Endothelial cell of umbilical vein (primary cell): Measurements from ENCODE around the gene NIPBL. TPM values are rescaled to one million over a fixed set of nuclear protein-coding genes. Genes with fewer than 3 reads are reported as not detected.

Experiments
- BruUV-seq: library from RNA; stranded (reverse); fragments of 400-500 nt; replicated peaks from 2 replicates; lab custom pipeline; 2021; lab: Mats Ljungman, UMichigan
- CTCF ChIA-PET: fragments of 300-600, 350-600 bp; sonication (Branson Sonifier 250); formaldehyde crosslinking; loops from one replicate; lab custom pipeline; 2021; ENCODE audit warnings: antibody characterized with exemption, inconsistent platforms; lab: Charles Lee
- POLR2A ChIA-PET: fragments of 300-600, 350-600 bp; sonication (Branson Sonifier 250); formaldehyde crosslinking; loops from one replicate; lab custom pipeline; 2021; ENCODE audit warnings: antibody characterized with exemption, inconsistent platforms; lab: Charles Lee
- DNase-seq: peaks from one replicate; pipeline ENCODE4 v3.0.0-alpha.2; 2011; ENCODE audit warnings: low read depth, low spot score
- FAIRE-seq: peaks from 2 replicates; lab custom pipeline; 2011; peaks lifted over from hg19 to GRCh38; lab: Jason Lieb, UNC
- H2AFZ ChIP-seq: 2 replicates; pipeline ENCODE4 v1.6.0; 2012; ENCODE audit warnings: low read depth, low read length, control low read depth, inconsistent platforms
- H3K27ac ChIP-seq: 2 replicates; pipeline ENCODE4 v1.5.1; 2011; ENCODE audit warnings: low read depth, mild to moderate bottlenecking, control low read depth, low read length, moderate library complexity; ENCODE audit not compliant: insufficient read depth
- H3K27me3 ChIP-seq, 2 experiments: 2 replicates each; pipeline versions ENCODE4 v1.6.0 to v1.6.1; 2011; ENCODE audit warnings: low read length in 2 of 2, mixed read lengths in 1 of 2; ENCODE audit not compliant: control insufficient read depth in 2 of 2, insufficient read depth in 2 of 2
- H3K36me3 ChIP-seq, 2 experiments: 2 replicates in 1 of 2; 3 replicates in 1 of 2; pipeline ENCODE4 v1.5.1; 2011; ENCODE audit warnings: low read length in 2 of 2, mild to moderate bottlenecking in 1 of 2, moderate library complexity in 1 of 2; ENCODE audit not compliant: control insufficient read depth in 2 of 2, insufficient read depth in 2 of 2; ENCODE audit errors: extremely low read depth in 1 of 2
- H3K4me1 ChIP-seq: 3 replicates; pipeline ENCODE4 v1.5.1; 2011; ENCODE audit warnings: mild to moderate bottlenecking, low read length; ENCODE audit not compliant: control insufficient read depth, insufficient read depth; ENCODE audit errors: extremely low read depth
- H3K4me2 ChIP-seq: 2 replicates; pipeline ENCODE4 v1.6.1; 2011; ENCODE audit warnings: low read length, control low read depth, mixed read lengths; ENCODE audit not compliant: insufficient read depth
- H3K4me3 ChIP-seq, 3 experiments: fragments of 200-600 bp in 1 of 3; sonication (generic), shearing (Covaris generic) in 1 of 3; replicated peaks in 1 of 3; 2 replicates each; pipeline ENCODE4 v1.5.1; 2011 to 2016; ENCODE audit warnings: control low read depth in 3 of 3, low read length in 3 of 3, mild to moderate bottlenecking in 2 of 3, inconsistent platforms in 1 of 3, low read depth in 1 of 3, moderate library complexity in 1 of 3; ENCODE audit not compliant: insufficient read depth in 1 of 3
- H3K79me2 ChIP-seq: 2 replicates; pipeline ENCODE4 v1.6.0; 2012; ENCODE audit warnings: low read length, inconsistent platforms; ENCODE audit not compliant: control insufficient read depth, insufficient read depth
- H3K9ac ChIP-seq: replicated peaks from 2 replicates; pipeline ENCODE3; 2011; ENCODE audit warnings: low read length, control low read depth; ENCODE audit not compliant: insufficient read depth; ENCODE audit errors: extremely low read depth
- H3K9me1 ChIP-seq: replicated peaks from 3 replicates; pipeline ENCODE4 v1.6.0; 2011; ENCODE audit warnings: mild to moderate bottlenecking, low read length; ENCODE audit not compliant: control insufficient read depth, insufficient read depth; ENCODE audit errors: extremely low read depth
- H3K9me3 ChIP-seq: replicated peaks from 2 replicates; pipeline ENCODE4 v1.5.1; 2012; ENCODE audit warnings: low read length, inconsistent platforms; ENCODE audit not compliant: control insufficient read depth, insufficient read depth
- H4K20me1 ChIP-seq: replicated peaks from 2 replicates; pipeline ENCODE3; 2011; ENCODE audit warnings: mild to moderate bottlenecking, low read length; ENCODE audit not compliant: control insufficient read depth, insufficient read depth; ENCODE audit errors: extremely low read depth
- CTCF ChIP-seq, 2 donors: IDR thresholded peaks; 1 replicate in 1 of 2; 2 replicates in 1 of 2; pipeline ENCODE4 v1.5.1; 2011; ENCODE audit warnings: low read length in 2 of 2, mild to moderate bottlenecking in 2 of 2, moderate library complexity in 2 of 2, control low read depth in 1 of 2, inconsistent platforms in 1 of 2, low read depth in 1 of 2; ENCODE audit not compliant: insufficient read depth in 1 of 2; ENCODE audit errors: extremely low read depth in 1 of 2
- EZH2 ChIP-seq: IDR thresholded peaks from 2 replicates; pipeline ENCODE4 v1.6.1; 2012; ENCODE audit warnings: borderline replicate concordance, low read depth, mild to moderate bottlenecking, moderate library complexity, low read length, inconsistent platforms; ENCODE audit not compliant: severe bottlenecking
- FOS ChIP-seq: IDR thresholded peaks from 2 replicates; pipeline ENCODE4 v1.6.1; 2011; ENCODE audit warnings: mild to moderate bottlenecking, low read length, moderate library complexity, borderline replicate concordance; ENCODE audit not compliant: insufficient read depth
- GATA2 ChIP-seq: IDR thresholded peaks from 2 replicates; pipeline ENCODE4 v1.7.0; 2011; ENCODE audit warnings: low read depth, mild to moderate bottlenecking, moderate library complexity, mixed read lengths, low read length; ENCODE audit not compliant: insufficient read length, insufficient read depth
- JUN ChIP-seq: IDR thresholded peaks from 2 replicates; pipeline ENCODE4 v1.6.1; 2011; ENCODE audit warnings: borderline replicate concordance, low read depth; ENCODE audit not compliant: insufficient read length, insufficient read depth
- MYC ChIP-seq: IDR thresholded peaks from one replicate; pipeline ENCODE4 v1.6.1; 2011; ENCODE audit warnings: mild to moderate bottlenecking, low read depth, low read length
- POLR2A ChIP-seq: IDR thresholded peaks from 2 replicates; pipeline ENCODE4 v1.6.1; 2012; ENCODE audit warnings: low read depth, mild to moderate bottlenecking, control low read depth, low read length
- POLR2AphosphoS5 ChIP-seq: IDR thresholded peaks from 2 replicates; pipeline ENCODE4 v1.6.1; 2012; ENCODE audit warnings: low read depth, mild to moderate bottlenecking, control low read depth, low read length, moderate library complexity; ENCODE audit not compliant: insufficient read depth
- dilution Hi-C: fragments of 300-500 bp; cut with MboI; formaldehyde crosslinking; loops from one replicate; pipeline ENCODE4 v1.15.0; 2019; ENCODE audit warnings: low sequenced_read_pairs; ENCODE audit not compliant: extremely low pct_ligation_motif_present
- intact Hi-C: fragments of 100-400 bp; cut with micrococcal nuclease; formaldehyde crosslinking; loops from one replicate; pipeline ENCODE4 v1.10.0; 2022
- polyA plus RNA-seq, 4 experiments: library from polyadenylated mRNA; depleted of rRNA in 3 of 4; stranded (reverse) in 3 of 4; unstranded in 1 of 4; fragments of >200 nt; gene quantifications; 2 replicates each; pipeline versions ENCODE4 v1.2.1 to v1.2.3, GENCODE V29; 2011 to 2012; ENCODE audit warnings: missing spikeins in 1 of 4
- total RNA-seq: library from RNA; stranded (reverse); gene quantifications from 2 replicates; pipeline ENCODE4 v1.2.3, GENCODE V29; 2021
- TF ChIP-seq, protein P1 (sequence below): IDR thresholded peaks from 2 replicates; pipeline ENCODE4 v1.6.1; 2011; ENCODE audit not compliant: insufficient read depth, insufficient read length

The NIPBL gene
- total and polyA plus RNA-seq, 2 donors (not counting 3 experiments of a cell fraction or from before 2014, with no cell fraction given) = 15.5 to 50.7 TPM

- no peak overlapping the region for H3K4me2 ChIP-seq
- H3K9me1 ChIP-seq = no peaks in the 10 kb centered on the region
- H4K20me1 ChIP-seq = no peaks in the 10 kb centered on the region
- H3K27me3 ChIP-seq = peaks cover 6 to 12% of the 10 kb centered on the region in 2 experiments
- H3K36me3 ChIP-seq = no peaks in the 10 kb centered on the region
- no peak for DNase-seq
- POLR2A ChIA-PET = no interaction called here
- H3K79me2 ChIP-seq = no peaks in the 10 kb centered on the region
- TF ChIP-seq POLR2A (no peak), CTCF (IDR thresholded peaks at IDR 0.05; ENCODE audit: extremely low read depth in 1 of 2, insufficient read depth in 1 of 2, low read depth in 1 of 2, low read length in 2 of 2) (no peak), POLR2AphosphoS5 (no peak), MYC (no peak), GATA2 (no peak), FOS (no peak), EZH2 (no peak), JUN (no peak)
- TF ChIP-seq, protein P1, sequence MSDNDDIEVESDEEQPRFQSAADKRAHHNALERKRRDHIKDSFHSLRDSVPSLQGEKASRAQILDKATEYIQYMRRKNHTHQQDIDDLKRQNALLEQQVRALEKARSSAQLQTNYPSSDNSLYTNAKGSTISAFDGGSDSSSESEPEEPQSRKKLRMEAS = no peak
- CTCF ChIA-PET = no interaction called here
- BruUV-seq = no TSS peak
- dilution Hi-C loops (no loop called here), intact Hi-C loops (no loop called here)
- no peaks in the 10 kb centered on the region for H3K9me3 ChIP-seq
- H3K4me1 ChIP-seq = no peaks in the 10 kb centered on the region
- FAIRE-seq = no peak
- H3K27ac ChIP-seq = no peak overlapping the region
- H2AFZ ChIP-seq = no peak overlapping the region
- no peak overlapping the region for H3K9ac ChIP-seq
- H3K4me3 ChIP-seq = no peak overlapping the region
These were observed 39.7 kb upstream of the NIPBL start for GRCh38 chr5:36836831-36837230.
